ENCODE results near the gene FAM180B. TPM values are rescaled to one million over a fixed set of nuclear protein-coding genes. Genes with fewer than 3 reads are reported as not detected.

FAM180B gene
- total and polyA plus RNA-seq, 10 of the 15 experiments (the other 5 are each of a cell fraction or from before 2014, with no cell fraction given) = 0.04 to 0.34 TPM; not detected in 8

DNA sequence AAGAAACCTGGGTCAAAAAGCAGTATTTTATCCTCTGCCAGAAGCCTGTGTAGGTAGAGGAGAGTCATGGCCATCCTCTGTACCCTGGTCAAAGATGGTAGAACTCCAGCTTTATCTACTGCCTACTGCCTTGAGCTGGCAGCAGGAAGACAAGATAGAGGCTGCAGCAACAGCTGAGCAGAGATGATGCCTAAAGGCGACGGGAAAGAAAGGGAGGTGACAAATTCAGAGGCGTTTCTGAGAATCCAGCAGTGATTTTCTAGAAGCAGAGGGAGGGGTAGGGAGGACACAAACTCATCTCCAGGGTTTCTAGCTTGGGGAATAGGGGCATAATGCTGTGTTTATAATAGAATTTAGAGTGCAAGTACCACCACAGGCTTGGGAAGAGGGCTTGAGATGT lies 23.2 kb downstream of the FAM180B start (continued):
- no peak for TF ChIP-seq FOXM1 (IDR thresholded peaks at IDR 0.05; ENCODE audit: low read depth, low read length)
- TF ChIP-seq TARDBP (IDR thresholded peaks at IDR 0.05; ENCODE audit: borderline replicate concordance) = no peak

DNA sequence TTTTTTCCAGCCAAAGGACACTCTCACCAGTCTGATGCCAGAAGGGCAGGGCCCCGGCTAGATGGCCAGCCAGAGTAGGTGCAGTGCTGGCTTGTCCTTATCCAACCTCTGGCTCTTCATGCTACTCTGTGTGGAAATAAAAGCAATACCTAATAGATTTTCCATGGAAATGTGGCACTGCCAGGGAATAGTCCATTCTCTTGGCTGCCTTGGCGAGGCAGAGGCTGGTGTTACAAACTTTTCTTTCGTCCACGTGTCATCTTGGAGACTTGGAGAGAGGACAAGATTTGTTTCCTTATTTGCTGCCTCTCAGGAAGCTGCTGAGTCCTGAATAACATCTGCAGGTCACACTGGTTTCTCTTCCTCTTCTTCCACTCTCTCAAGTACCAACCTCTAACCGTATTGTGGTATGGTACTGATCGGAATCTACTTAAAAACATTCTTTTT lies 24.9 kb downstream of the FAM180B start:
- no peak overlapping the region for H3K9ac ChIP-seq (ENCODE audit: control insufficient read depth, insufficient read depth, low read length)
- intact Hi-C loops (cut with micrococcal nuclease; ENCODE audit: unreplicated experiment) = no loop called here
- H3K4me2 ChIP-seq (ENCODE audit: control insufficient read depth, insufficient read depth) = peak overlapping the region; percentile 44; the same call in 1 of the 2 replicates

More for the DNA sequence above, 24.9 kb downstream of the FAM180B start:
- WGBS (ENCODE audit: insufficient coverage, insufficient replicate concordance, low lambda C conversion rate, missing lambda C conversion rate) = 44% methylated on average over 6 of the region's 6 CpGs
- H3K36me3 ChIP-seq (ENCODE audit: control insufficient read depth in 2 of 2, insufficient read depth in 2 of 2, low read length in 1 of 2) = no peaks in the 10 kb centered on the region
- ChIA-PET POLR2A (no interaction called here), CTCF (interaction anchor here (0.6 kb wide), 1 partner anchor 20 kb away, joined by 3 read pairs; no protein-coding TSS in a partner anchor), SMC1A (ENCODE audit: uncharacterized antibody, unreplicated experiment) (no interaction called here), RAD21 (ENCODE audit: unreplicated experiment) (interaction anchor here (1.0 kb wide), 1 partner anchor 82 kb away, joined by 3 read pairs; no protein-coding TSS in a partner anchor)
- DNase-seq (ENCODE audit: low read depth, low spot score) = peak; percentile 42
- in situ Hi-C loops (cut with MboI) = no loop called here
- H3K4me1 ChIP-seq (ENCODE audit: control insufficient read depth, insufficient read depth, low read length) = peaks cover 8% of the 10 kb centered on the region
- no TSS peak for BruUV-seq (replicated peaks)
- ATAC-seq = peak; percentile 93
- peak; percentile 85 for FAIRE-seq
- no peaks in the 10 kb centered on the region for H4K20me1 ChIP-seq (ENCODE audit: control insufficient read depth, insufficient read depth)
- no peak overlapping the region; the same call in 1 of the 2 replicates for H3K4me3 ChIP-seq
- no peaks in the 10 kb centered on the region; a peak in 1 of 4 replicates for H3K27me3 ChIP-seq (replicated peaks in 1 of 2; ENCODE audit: control insufficient read depth in 2 of 2, insufficient read depth in 2 of 2, low read length in 1 of 2)
- H3K27ac ChIP-seq (ENCODE audit: control insufficient read depth, insufficient read depth) = no peak overlapping the region
- no peaks in the 10 kb centered on the region for H3K9me3 ChIP-seq (replicated peaks; ENCODE audit: control insufficient read depth, insufficient read depth, low read length)
- TF ChIP-seq DPF2 (IDR thresholded peaks at IDR 0.05) (peak; percentile 39; the same call in 1 of the 2 replicates), SPI1 (IDR thresholded peaks at IDR 0.05; ENCODE audit: borderline replicate concordance, insufficient read depth, low read depth, low read length) (peak; percentile 93), POLR2AphosphoS2 (IDR thresholded peaks at IDR 0.05; ENCODE audit: low read depth, low read length) (no peak), PML (IDR thresholded peaks at IDR 0.05; ENCODE audit: low read length) (0 out of 2 replicates have a peak, but pooled peaks have one; percentile 29), MEF2B (IDR thresholded peaks at IDR 0.05; ENCODE audit: partially characterized antibody, poor library complexity, severe bottlenecking) (peak; percentile 22), IKZF2 (IDR thresholded peaks at IDR 0.05) (peak; percentile 61 to 73), ZNF24 (IDR thresholded peaks at IDR 0.05) (no peak), RUNX3 (IDR thresholded peaks at IDR 0.05; ENCODE audit: low read length) (peak; percentile 60), JUND (IDR thresholded peaks at IDR 0.05; ENCODE audit: low read depth, low read length) (no peak), EED (IDR thresholded peaks at IDR 0.05; ENCODE audit: low read depth) (peak; percentile 49; the same call in 1 of the 2 replicates), IKZF1 (conservative IDR thresholded peaks at IDR 0.05) (peak; percentile 35; the same call in 1 of the 2 replicates)
- peak overlapping the region; percentile 9; the same call in 1 of the 2 replicates for H2AFZ ChIP-seq (ENCODE audit: control insufficient read depth, low read depth, low read length)
- no peaks in the 10 kb centered on the region for H3K79me2 ChIP-seq (ENCODE audit: control insufficient read depth, insufficient read depth, low read length)

Data from GM12878 (cell line).